ENCODE measurements around the gene WWOX.

GRCh38 chr16:78473031-78473699 lies 373.7 kb downstream of the WWOX start:
- TF ChIP-seq POLR2A (IDR thresholded peaks at IDR 0.05; ENCODE audit: low read depth, low read length) (no peak), CTCF (IDR thresholded peaks at IDR 0.05; ENCODE audit: extremely low read depth in 1 of 2, insufficient read depth in 1 of 2, low read depth in 1 of 2, low read length in 2 of 2) (no peak), POLR2AphosphoS5 (IDR thresholded peaks at IDR 0.05; ENCODE audit: insufficient read depth, low read depth, low read length) (no peak), MAX (IDR thresholded peaks at IDR 0.05; ENCODE audit: insufficient read depth, insufficient read length) (no peak)
